ENCODE data around the gene PRSS27. TPM values are rescaled to one million over a fixed set of nuclear protein-coding genes. Genes with fewer than 3 reads are reported as not detected.

The PRSS27 gene
- total RNA-seq, 1 donor from 2014 or later: 5.5 TPM

Other genes with a start within 250 kb of the PRSS27 start
- 1.4 and 1.8 TPM in 2 replicates for gene NTN3, start 248.9 kb downstream of the PRSS27 start, total RNA-seq
- 15.4 and 17.4 TPM in 2 replicates for gene TBC1D24, start 245.1 kb downstream of the PRSS27 start, total RNA-seq
- 208 and 211 TPM in 2 replicates for gene ATP6V0C, start 206.3 kb downstream of the PRSS27 start, total RNA-seq
- 52.5 and 56.6 TPM in 2 replicates for gene AMDHD2, start 199.9 kb downstream of the PRSS27 start, total RNA-seq
- not detected in 2 replicates for gene CEMP1, start 188.8 kb downstream of the PRSS27 start, total RNA-seq
- gene PDPK1, start 182.2 kb downstream of the PRSS27 start, total RNA-seq: 44.9 and 45.8 TPM in 2 replicates
- gene KCTD5, start 37.7 kb downstream of the PRSS27 start, total RNA-seq: 28.0 and 28.1 TPM in 2 replicates
- 536 and 572 TPM in 2 replicates for gene SRRM2, start 32.4 kb upstream of the PRSS27 start, total RNA-seq
- 264 and 287 TPM in 2 replicates for gene ELOB, start 57.1 kb upstream of the PRSS27 start, total RNA-seq
- gene PRSS33, start 67.3 kb upstream of the PRSS27 start, total RNA-seq: not detected in 2 replicates
- gene PRSS41, start 78.2 kb upstream of the PRSS27 start, total RNA-seq: not detected in 2 replicates
- not detected in 2 replicates for gene PRSS21, start 97.0 kb upstream of the PRSS27 start, total RNA-seq
- gene ZG16B, start 110.1 kb upstream of the PRSS27 start, total RNA-seq: not detected in 2 replicates
- not detected in 2 replicates for gene PRSS22, start 137.9 kb upstream of the PRSS27 start, total RNA-seq
- 49.6 and 54.0 TPM in 2 replicates for gene FLYWCH2, start 163.0 kb upstream of the PRSS27 start, total RNA-seq
- gene FLYWCH1, start 191.7 kb upstream of the PRSS27 start, total RNA-seq: 38.9 and 46.4 TPM in 2 replicates
- not detected in 2 replicates for gene KREMEN2, start 244.1 kb upstream of the PRSS27 start, total RNA-seq
- gene PAQR4, start 249.1 kb upstream of the PRSS27 start, total RNA-seq: 8.4 and 11.9 TPM in 2 replicates

Measured in osteocyte (in vitro differentiated cells).